Lower lobe of right lung (tissue), 2 donors: ENCODE measurements around the gene TMEM119. TPM values are rescaled to one million over a fixed set of nuclear protein-coding genes. Genes with fewer than 3 reads are reported as not detected.

ENCODE experiments used
- ATAC-seq, 2 donors: fragments of 200-7000 bp; cut with Tn5 transposase; one replicate each; pipeline ENCODE4 v1.9.1; 2020 to 2022; ENCODE audit warnings: mild to moderate bottlenecking in 2 of 2, moderate library complexity in 2 of 2
- DNase-seq: peaks from one replicate; pipeline ENCODE4 v3.0.0-alpha.2; 2020
- H3K27ac ChIP-seq: fragments of 200-600 bp; one replicate; pipeline ENCODE4 v1.8.0; 2022
- H3K27me3 ChIP-seq: fragments of 200-600 bp; one replicate; pipeline ENCODE4 v1.8.0; 2022; ENCODE audit warnings: low read depth
- H3K36me3 ChIP-seq: fragments of 200-600 bp; one replicate; pipeline ENCODE4 v1.8.0; 2022; ENCODE audit warnings: mild to moderate bottlenecking
- H3K4me1 ChIP-seq: fragments of 200-600 bp; one replicate; pipeline ENCODE4 v1.8.0; 2022
- H3K4me3 ChIP-seq: fragments of 200-600 bp; one replicate; pipeline ENCODE4 v1.8.0; 2022; ENCODE audit warnings: mild to moderate bottlenecking
- H3K9me3 ChIP-seq: fragments of 200-600 bp; one replicate; pipeline ENCODE4 v1.8.0; 2022
- intact Hi-C: fragments of 100-400 bp; cut with DNase I; formaldehyde crosslinking; loops from one replicate; pipeline ENCODE4 v1.11.0; 2022
- total RNA-seq: library from RNA; stranded (reverse); fragmentation: NEBNext Ultra II Directional; extraction: Animal tissue kit (Norgen Biotek cat#: 25700); gene quantifications from one replicate; pipeline ENCODE4 v1.2.1, GENCODE V29; 2021
- TF ChIP-seq, protein P1 (sequence below): fragments of 200-600 bp; IDR thresholded peaks from one replicate; pipeline ENCODE4 v1.8.0; 2022; ENCODE audit warnings: antibody characterized with exemption, mild to moderate bottlenecking
- donor health status: DM: no; HTN: yes; CAD: no; lungs with severe emphysema.

The TMEM119 gene
- total RNA-seq, 1 donor from 2014 or later = 13.4 TPM

DNA sequence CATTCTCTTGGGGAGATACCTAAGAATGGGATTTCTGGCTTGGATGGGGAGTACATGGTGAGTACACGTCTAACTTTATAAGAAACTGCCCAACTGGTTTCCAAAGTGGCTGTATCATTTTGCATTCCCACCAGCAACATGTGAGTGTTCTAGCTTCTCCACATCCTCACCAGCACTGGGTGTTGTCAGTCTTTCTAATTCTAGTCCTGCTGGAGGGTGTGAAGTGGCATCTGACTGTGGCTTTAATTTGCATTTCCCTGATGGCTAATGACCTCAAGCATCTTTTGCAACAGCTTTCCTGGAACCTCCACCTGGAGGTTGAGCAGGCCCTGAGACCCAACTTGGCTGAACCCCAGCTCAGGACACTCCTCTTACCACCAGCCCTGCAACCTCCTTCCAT, 18.0 kb upstream of the TMEM119 start:
- Histone ChIP-seq H3K4me1 (peaks cover 60% of the 10 kb centered on the region), H3K27me3 (no peaks in the 10 kb centered on the region), H3K27ac (no peak overlapping the region), H3K9me3 (no peaks in the 10 kb centered on the region), H3K4me3 (no peak overlapping the region), H3K36me3 (no peaks in the 10 kb centered on the region)
- DNase-seq (no peak), ATAC-seq (no peak)
- intact Hi-C loops = no loop called here
- TF ChIP-seq, protein P1, sequence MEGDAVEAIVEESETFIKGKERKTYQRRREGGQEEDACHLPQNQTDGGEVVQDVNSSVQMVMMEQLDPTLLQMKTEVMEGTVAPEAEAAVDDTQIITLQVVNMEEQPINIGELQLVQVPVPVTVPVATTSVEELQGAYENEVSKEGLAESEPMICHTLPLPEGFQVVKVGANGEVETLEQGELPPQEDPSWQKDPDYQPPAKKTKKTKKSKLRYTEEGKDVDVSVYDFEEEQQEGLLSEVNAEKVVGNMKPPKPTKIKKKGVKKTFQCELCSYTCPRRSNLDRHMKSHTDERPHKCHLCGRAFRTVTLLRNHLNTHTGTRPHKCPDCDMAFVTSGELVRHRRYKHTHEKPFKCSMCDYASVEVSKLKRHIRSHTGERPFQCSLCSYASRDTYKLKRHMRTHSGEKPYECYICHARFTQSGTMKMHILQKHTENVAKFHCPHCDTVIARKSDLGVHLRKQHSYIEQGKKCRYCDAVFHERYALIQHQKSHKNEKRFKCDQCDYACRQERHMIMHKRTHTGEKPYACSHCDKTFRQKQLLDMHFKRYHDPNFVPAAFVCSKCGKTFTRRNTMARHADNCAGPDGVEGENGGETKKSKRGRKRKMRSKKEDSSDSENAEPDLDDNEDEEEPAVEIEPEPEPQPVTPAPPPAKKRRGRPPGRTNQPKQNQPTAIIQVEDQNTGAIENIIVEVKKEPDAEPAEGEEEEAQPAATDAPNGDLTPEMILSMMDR = no peak

DNA sequence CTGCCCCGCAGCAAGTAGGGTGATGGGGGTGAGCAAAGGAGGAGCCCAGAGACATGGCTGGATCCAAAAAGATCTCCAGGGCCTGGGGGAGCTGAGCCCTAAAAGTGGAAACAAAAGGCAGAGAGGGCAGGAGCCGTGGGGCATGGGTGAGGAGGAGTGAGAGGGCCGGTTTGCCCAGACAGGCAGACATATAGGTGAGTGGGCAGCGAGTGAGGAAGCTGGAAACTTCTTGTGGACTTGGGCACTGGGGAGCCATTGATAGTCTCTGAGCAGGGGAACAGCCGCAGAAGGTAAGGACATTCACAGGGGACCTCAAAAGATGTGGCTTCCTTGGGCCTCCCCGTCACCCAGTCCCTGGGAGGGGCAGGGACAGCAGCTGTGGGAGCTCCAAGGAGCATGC, 16.8 kb upstream of the TMEM119 start:
- Histone ChIP-seq H3K27ac (no peak overlapping the region), H3K4me1 (peaks cover 57% of the 10 kb centered on the region), H3K36me3 (no peaks in the 10 kb centered on the region), H3K4me3 (no peak overlapping the region), H3K27me3 (no peaks in the 10 kb centered on the region), H3K9me3 (no peaks in the 10 kb centered on the region)
- intact Hi-C loops = no loop called here
- ATAC-seq (no peak), DNase-seq (no peak)
- TF ChIP-seq, protein P1 = no peak

DNA sequence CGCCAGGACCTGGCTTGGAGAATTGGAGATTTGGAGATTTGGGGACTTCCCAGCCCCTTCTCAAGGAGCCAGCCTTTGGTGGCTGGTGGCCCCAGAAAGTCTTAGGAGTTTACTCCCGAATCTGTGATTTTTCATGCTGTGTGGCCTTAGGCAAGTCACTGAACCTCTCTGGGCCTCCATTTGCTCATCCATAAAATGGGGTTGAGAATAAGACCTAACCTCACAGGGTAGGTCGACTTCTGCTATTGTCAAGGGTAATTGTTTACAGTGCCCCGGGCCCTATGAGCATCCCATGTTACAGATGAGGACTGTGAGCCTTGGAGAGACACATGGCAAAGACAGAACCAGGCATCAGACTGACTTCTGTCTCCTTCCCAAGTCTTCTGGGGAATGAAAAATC, 16.2 kb upstream of the TMEM119 start:
- ATAC-seq = no peak

DNA sequence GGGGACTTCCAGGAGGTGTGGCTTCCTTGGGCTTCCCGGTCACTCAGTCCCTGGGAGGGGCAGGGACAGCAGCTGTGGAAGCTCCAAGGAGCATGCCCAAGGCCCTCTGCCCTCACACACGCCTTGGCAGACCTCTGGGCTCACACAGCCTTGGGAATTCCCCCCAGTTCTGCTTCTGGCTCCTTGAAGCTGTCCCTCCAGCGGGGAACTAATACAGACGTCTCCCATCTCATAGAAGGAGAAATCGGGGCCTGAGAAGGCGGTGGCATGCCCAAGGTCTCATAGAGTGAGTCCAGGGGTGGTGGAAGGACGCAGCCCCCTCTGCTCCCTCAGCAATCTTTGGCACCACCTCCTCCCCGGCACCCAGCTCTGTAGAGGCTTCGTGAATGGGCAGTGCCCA, 15.7 kb upstream of the TMEM119 start:
- TF ChIP-seq, protein P1 = no peak
- H3K4me3 ChIP-seq = no peak overlapping the region
- peaks cover 50% of the 10 kb centered on the region for H3K4me1 ChIP-seq
- no peaks in the 10 kb centered on the region for H3K9me3 ChIP-seq
- no peak for DNase-seq
- no peak overlapping the region for H3K27ac ChIP-seq
- intact Hi-C loops = no loop called here
- ATAC-seq = peak; percentile 37 to 54
- H3K27me3 ChIP-seq = no peaks in the 10 kb centered on the region
- H3K36me3 ChIP-seq = no peaks in the 10 kb centered on the region

More for the DNA sequence above, 16.2 kb upstream of the TMEM119 start:
- no peak for DNase-seq
- Histone ChIP-seq H3K9me3 (no peaks in the 10 kb centered on the region), H3K27me3 (no peaks in the 10 kb centered on the region), H3K4me1 (peaks cover 55% of the 10 kb centered on the region), H3K4me3 (no peak overlapping the region), H3K36me3 (no peaks in the 10 kb centered on the region), H3K27ac (no peak overlapping the region)
- TF ChIP-seq, protein P1 = no peak
- intact Hi-C loops = no loop called here

DNA sequence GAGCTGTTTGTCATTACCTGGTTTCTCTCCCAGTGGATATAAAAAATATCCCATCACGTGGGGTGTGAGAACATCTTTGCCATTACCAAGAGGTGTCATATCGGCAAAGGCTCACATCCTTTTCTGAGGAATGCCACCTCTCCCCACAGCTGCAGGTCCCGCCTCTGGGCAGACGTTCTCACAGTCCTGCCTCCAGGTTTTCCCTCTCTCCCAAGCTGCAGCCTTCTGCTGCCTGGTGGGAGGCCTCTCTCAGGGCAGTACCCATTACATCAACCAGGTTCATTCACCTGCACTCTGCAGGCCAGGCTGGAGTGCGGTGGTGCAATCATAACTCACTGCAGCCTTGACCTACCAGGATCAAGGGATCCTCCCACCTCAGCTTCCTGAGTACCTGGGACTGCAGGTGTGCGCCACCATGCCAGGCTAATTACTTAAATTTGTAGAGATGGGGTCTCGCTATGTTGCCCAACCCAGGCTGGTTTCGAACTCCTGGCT, 15.0 kb upstream of the TMEM119 start:
- no peak for ATAC-seq
- Histone ChIP-seq H3K4me1 (peaks cover 43% of the 10 kb centered on the region), H3K4me3 (no peak overlapping the region), H3K9me3 (no peaks in the 10 kb centered on the region), H3K27me3 (no peaks in the 10 kb centered on the region), H3K27ac (no peak overlapping the region), H3K36me3 (no peaks in the 10 kb centered on the region)
- no peak for DNase-seq
- intact Hi-C loops = no loop called here
- TF ChIP-seq, protein P1 = no peak
